Subcutaneous abdominal adipose tissue (tissue), 5 donors: ENCODE data around the gene NDUFAF4.

Experiments
- H3K27ac ChIP-seq: one replicate; pipeline ENCODE4 v1.7.0; 2013; ENCODE audit warnings: low read depth, mild to moderate bottlenecking, inconsistent platforms, low read length, moderate library complexity
- H3K27me3 ChIP-seq, 5 donors: one replicate each; pipeline ENCODE4 v1.7.0; 2013; ENCODE audit warnings: low read length in 5 of 5, inconsistent platforms in 1 of 5; ENCODE audit not compliant: control insufficient read depth in 5 of 5, insufficient read depth in 4 of 5
- H3K36me3 ChIP-seq, 5 donors: one replicate each; pipeline ENCODE4 v1.7.0; 2013; ENCODE audit warnings: low read length in 5 of 5; ENCODE audit not compliant: control insufficient read depth in 5 of 5, insufficient read depth in 5 of 5
- H3K4me1 ChIP-seq, 5 donors: one replicate each; pipeline ENCODE4 v1.7.0; 2013; ENCODE audit warnings: low read length in 5 of 5, mild to moderate bottlenecking in 3 of 5, moderate library complexity in 1 of 5; ENCODE audit not compliant: control insufficient read depth in 5 of 5, insufficient read depth in 5 of 5
- H3K4me3 ChIP-seq, 5 donors: one replicate each; pipeline ENCODE4 v1.7.0; 2013; ENCODE audit warnings: low read length in 5 of 5, low read depth in 1 of 5
- H3K9ac ChIP-seq, 5 donors: one replicate each; pipeline ENCODE4 v1.7.0; 2013; ENCODE audit warnings: low read length in 5 of 5, mild to moderate bottlenecking in 4 of 5, moderate library complexity in 3 of 5
- H3K9me3 ChIP-seq, 5 donors: one replicate each; pipeline ENCODE4 v1.7.0; 2013; ENCODE audit warnings: low read length in 5 of 5; ENCODE audit not compliant: control insufficient read depth in 5 of 5
- donor health status: healthy.
- donor health status: healthy.
- donor health status: healthy.
- donor health status: healthy.
- donor health status: healthy.

Gene NDUFAF4

DNA sequence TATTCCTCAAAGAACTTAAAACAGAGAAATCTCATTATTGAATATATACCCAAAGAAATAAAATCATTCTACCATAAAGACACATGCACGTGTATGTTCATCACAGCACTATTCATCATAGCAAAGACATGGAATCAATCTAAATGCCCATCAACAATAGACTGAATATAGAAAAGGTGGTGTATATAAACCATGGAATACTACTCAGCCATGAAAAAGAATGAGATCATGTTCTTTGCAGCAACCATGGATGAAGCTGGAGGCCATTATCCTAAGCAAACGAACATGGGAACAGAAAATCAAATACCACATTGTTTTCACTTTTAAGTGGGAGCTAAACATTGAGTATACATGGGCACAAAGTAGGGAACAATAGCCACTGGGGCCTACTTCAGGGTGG is 48.1 kb downstream of the NDUFAF4 start:
- H3K36me3 ChIP-seq, result no peaks in the 10 kb centered on the region
- H3K27me3 ChIP-seq, result no peaks in the 10 kb centered on the region
- H3K27ac ChIP-seq, result no peak overlapping the region

DNA sequence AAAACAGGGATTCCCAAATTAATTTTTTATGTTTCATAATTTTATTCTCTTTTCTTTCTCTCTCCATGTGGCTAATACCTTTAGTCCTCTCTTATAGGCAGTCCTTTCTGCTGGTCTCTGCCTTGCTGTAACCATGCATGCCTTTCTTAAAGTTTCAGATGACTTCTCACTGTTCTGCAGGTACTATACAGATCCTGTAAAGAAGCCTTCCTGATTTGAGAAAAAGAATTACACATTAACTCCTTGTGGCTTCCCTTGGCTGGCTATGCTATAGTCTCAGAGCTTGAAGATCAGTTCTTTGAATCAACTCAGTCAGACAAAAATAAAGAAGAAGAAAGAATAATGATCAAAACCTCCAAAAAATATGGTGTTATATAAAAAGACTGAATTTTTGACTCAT is 53.2 kb downstream of the NDUFAF4 start:
- no peak overlapping the region for H3K4me3 ChIP-seq
- no peaks in the 10 kb centered on the region for H3K4me1 ChIP-seq
- no peak overlapping the region for H3K27ac ChIP-seq
- H3K27me3 ChIP-seq, result no peaks in the 10 kb centered on the region
- no peak overlapping the region for H3K9ac ChIP-seq
- H3K9me3 ChIP-seq, result peaks cover 0 to 14% (median 0%) of the 10 kb centered on the region in 5 donors
- H3K36me3 ChIP-seq, result no peaks in the 10 kb centered on the region

More for the DNA sequence above, 48.1 kb downstream of the NDUFAF4 start:
- Histone ChIP-seq H3K9me3 (peaks cover 0 to 14% (median 3%) of the 10 kb centered on the region in 5 donors), H3K4me1 (no peaks in the 10 kb centered on the region), H3K9ac (no peak overlapping the region), H3K4me3 (no peak overlapping the region)

- H3K9ac ChIP-seq, result no peak overlapping the region
- no peaks in the 10 kb centered on the region for H3K36me3 ChIP-seq
- H3K4me3 ChIP-seq, result no peak overlapping the region
- H3K27ac ChIP-seq, result no peak overlapping the region
- H3K4me1 ChIP-seq, result peaks cover 0 to 17% (median 15%) of the 10 kb centered on the region in 5 donors
- H3K9me3 ChIP-seq, result peaks cover 0 to 7% (median 0%) of the 10 kb centered on the region in 5 donors
- H3K27me3 ChIP-seq, result peaks cover 0 to 11% (median 0%) of the 10 kb centered on the region in 5 donors
Observed at GRCh38 chr6:96841345-96841744, 56.3 kb downstream of the NDUFAF4 start.
